ENCODE data around the gene CLTRN. TPM values are rescaled to one million over a fixed set of nuclear protein-coding genes. Genes with fewer than 3 reads are reported as not detected.

Gene CLTRN
- total RNA-seq, 1 donor from 2014 or later: 0.70 TPM

- intact Hi-C loops (cut with DNase I): no loop called here
- ATAC-seq (peak; percentile 92), DNase-seq (ENCODE audit: missing footprints) (no peak)
These were observed 63.9 kb downstream of the CLTRN start, which contains the start of gene ACE2 for GRCh38 chrX:15600745-15601144. TSS of gene ACE2 (minus strand) at chrX:15600960. CDS start at chrX:15600911, 49 bp downstream.

DNA sequence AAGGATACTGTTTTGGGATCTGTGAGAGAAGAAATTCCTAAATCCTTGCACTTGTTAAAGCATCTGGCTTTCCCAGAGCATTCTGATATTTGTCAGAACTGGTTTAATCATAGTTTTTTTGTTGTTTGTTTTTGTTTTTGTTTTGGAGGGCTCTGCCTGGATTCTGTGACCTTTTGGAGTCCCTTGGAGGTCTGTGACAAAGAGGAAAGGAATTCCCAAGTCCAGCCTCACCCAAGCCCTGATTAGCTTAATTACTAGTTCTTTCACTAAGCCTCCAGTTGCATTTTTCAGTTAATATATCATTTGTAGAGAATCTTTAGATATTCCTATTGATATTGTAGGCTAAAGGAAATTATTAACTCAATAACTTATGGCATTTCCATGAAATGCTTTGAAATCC, 64.6 kb downstream of the CLTRN start:
- no peak for ATAC-seq
- intact Hi-C loops (cut with DNase I): no loop called here
- DNase-seq (ENCODE audit: missing footprints): no peak

- intact Hi-C loops (cut with DNase I): loop anchor here (10.0 kb wide), 1 partner anchor 45 kb away; no protein-coding TSS in a partner anchor
- ATAC-seq (no peak), DNase-seq (ENCODE audit: missing footprints) (no peak)
These were observed 65.1 kb downstream of the CLTRN start for GRCh38 chrX:15599461-15599860.

GRCh38 chrX:15598026-15598425, 66.6 kb downstream of the CLTRN start:
- intact Hi-C loops (cut with DNase I): loop anchor here (10.0 kb wide), 1 partner anchor 47 kb away; no protein-coding TSS in a partner anchor
- DNase-seq (ENCODE audit: missing footprints) (no peak), ATAC-seq (no peak)

DNA sequence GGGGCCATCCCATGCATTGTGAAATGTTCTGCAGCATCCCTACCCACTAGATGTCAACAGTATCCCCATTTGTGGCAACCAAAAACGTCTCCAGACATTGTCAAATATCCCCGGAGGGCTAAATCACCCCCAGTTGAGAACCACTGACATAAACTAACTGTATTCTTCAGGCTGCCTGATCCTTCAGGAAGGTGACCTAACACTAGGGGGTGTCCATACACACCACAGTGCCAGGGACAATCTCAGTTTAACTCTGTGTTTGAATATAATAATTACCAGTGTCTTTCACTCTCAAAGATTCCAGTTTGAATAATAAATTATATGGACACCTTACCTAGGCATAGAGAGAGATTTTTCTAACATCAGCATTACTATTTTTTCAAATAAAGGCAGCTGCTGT, 70.2 kb downstream of the CLTRN start:
- DNase-seq (ENCODE audit: missing footprints) (no peak), ATAC-seq (no peak)
- intact Hi-C loops (cut with DNase I): loop anchor here (10.0 kb wide), 1 partner anchor 50 kb away; no protein-coding TSS in a partner anchor

DNA sequence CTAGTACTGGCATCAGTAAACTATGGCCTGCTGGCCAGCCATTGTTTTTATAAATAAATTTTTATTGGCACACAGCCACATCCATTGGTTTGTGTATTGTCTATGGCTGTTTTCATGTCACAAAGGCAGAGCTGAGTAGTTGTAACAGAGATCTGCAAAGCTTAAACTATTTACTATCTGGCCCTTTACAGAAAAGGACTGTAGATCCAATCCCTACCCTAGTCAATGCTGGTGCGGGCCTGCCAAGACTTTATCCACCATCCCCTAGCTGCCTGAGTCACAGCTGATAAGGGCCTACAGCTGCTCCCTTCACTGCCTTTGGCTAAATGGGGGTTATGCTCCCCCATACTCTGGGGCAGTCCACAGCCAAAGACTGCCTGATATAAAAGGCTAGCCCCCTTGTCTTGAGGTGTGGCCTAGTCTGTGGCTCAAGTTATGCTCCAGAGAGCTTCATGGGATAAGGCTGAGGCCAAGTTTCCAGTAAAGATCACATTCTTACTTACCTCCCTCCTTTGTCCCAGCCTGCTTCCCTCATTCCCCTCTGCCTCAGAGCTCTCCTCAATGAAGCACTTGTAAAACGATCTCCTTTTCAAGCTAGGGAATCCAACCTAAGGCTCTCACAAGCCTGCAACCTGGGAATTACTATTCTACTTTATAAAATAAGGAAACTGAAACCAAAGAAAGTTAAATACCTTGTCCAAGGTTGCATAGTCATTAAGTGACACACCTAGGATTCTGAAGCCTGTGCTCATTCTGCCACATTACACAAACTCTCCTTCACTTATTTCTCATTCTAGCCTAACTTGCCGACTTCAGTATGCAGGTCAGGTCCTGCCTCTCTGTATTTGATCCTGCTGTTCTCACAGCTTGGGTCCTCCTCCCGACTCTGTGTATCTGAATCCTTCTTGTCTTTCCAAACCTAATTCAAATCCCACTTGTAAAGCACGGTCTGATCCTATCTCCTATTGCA, 84.5 kb downstream of the CLTRN start:
- intact Hi-C loops (cut with DNase I): no loop called here
- DNase-seq (ENCODE audit: missing footprints) (peak; percentile 59), ATAC-seq (peak; percentile 97)

Other genes starting within 250 kb of the CLTRN start
- 13.2 TPM for gene PIR, start 171.5 kb downstream of the CLTRN start, total RNA-seq
- gene BMX, start 164.0 kb downstream of the CLTRN start, total RNA-seq: 1.4 TPM
- 16.6 TPM for gene ACE2, start 63.8 kb downstream of the CLTRN start, total RNA-seq
- 2.4 TPM for gene CA5B, start 73.5 kb upstream of the CLTRN start, total RNA-seq
- 6.8 TPM for gene ZRSR2, start 125.7 kb upstream of the CLTRN start, total RNA-seq
- gene AP1S2, start 190.0 kb upstream of the CLTRN start, total RNA-seq: 154 TPM